ENCODE results near the gene CCDC178.
"Not testable (repeated sequence)": the region's sequence is repeated elsewhere in the genome, so short reads cannot be mapped to it uniquely, and the experiment has no call there.

The CCDC178 gene

GRCh38 chr18:32983721-32984120, 456.8 kb downstream of the CCDC178 start:
- DNase-seq (ENCODE audit: low read depth): no peak

DNA sequence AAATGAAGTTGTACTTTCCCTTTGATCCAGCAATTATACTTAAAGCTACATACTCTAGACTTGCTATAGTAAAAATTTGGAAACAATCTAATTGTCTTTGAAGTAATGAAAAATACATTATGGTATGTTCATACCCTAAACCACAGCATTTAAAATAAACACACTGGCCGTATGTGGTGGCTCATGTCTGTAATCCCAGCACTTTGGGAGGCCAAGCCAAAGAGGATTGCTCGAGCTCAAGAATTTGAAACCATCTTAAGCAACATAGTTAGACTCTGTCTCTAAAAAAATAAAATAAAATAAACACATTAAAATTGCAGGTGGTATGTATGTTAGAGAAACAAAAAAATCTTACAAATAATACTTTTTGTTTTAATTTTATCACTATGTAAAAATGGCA, 459.6 kb downstream of the CCDC178 start:
- no peak for DNase-seq (ENCODE audit: low read depth)

- DNase-seq (ENCODE audit: low read depth): no peak
Observed at GRCh38 chr18:32975501-32975900, 465.0 kb downstream of the CCDC178 start.

- DNase-seq (ENCODE audit: low read depth): no peak
Observed at GRCh38 chr18:32975163-32975436, 465.4 kb downstream of the CCDC178 start.

- no peak for DNase-seq (ENCODE audit: low read depth)
Observed at GRCh38 chr18:32974421-32975162, 465.9 kb downstream of the CCDC178 start.

DNA sequence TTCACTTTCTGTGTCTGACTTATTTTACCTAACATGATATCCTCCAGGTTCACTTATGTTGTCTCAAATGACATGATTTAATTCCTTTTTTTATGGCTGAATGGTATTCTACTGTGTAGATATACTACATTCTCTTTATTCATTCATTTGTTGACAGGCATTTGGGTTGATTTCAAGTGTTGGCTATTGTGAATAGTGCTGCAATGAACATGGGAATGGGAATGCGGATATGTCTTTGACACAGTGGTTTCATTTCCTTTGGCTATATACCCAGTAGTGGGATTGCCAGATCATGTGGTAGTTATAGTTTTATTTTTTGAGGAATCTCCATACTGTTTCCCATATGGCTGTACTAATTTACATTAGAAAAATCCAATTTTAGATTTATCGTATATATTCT, 472.3 kb downstream of the CCDC178 start:
- DNase-seq (ENCODE audit: low read depth): no peak

DNA sequence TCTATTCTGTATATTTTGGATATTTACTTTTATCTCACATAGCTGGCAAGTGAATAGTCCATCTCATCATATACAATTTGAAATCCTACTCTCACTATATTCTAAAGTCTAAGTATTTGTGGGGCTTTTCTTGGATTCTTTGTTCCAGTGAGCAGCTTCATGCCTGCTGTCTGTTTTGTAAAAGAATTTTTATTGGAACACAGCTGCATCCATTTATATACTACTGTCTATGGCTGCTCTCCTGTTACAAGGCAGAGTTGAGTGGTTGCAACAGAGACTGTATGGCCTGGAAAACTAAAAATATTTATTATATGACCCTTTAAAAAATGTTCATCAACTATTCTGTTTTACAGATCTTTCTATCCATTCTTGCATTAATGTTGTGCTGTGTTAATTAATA, 474.4 kb downstream of the CCDC178 start:
- DNase-seq (ENCODE audit: low read depth): no peak

DNA sequence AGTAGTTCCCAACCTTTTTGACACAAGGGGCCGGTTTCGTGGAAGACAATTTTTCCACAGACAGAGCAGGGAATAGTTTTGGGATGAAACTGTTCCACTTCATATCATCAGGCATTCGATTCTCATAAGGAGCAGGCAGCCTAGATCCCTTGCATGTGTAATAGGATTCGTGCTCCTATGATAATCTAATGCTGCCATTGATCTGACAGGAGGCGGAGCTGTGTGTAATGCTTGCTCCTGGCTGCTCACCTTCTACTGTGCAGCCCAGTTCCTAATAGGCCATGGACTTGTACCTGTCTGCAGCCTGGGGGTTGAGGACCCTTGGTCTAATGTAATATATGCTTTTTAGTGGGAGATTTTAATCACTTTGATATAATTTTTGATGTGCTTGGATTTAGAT, 479.0 kb downstream of the CCDC178 start:
- DNase-seq (ENCODE audit: low read depth): no peak

- no peak for DNase-seq (ENCODE audit: low read depth)
Observed at GRCh38 chr18:32958746-32959145, 481.8 kb downstream of the CCDC178 start.

DNA sequence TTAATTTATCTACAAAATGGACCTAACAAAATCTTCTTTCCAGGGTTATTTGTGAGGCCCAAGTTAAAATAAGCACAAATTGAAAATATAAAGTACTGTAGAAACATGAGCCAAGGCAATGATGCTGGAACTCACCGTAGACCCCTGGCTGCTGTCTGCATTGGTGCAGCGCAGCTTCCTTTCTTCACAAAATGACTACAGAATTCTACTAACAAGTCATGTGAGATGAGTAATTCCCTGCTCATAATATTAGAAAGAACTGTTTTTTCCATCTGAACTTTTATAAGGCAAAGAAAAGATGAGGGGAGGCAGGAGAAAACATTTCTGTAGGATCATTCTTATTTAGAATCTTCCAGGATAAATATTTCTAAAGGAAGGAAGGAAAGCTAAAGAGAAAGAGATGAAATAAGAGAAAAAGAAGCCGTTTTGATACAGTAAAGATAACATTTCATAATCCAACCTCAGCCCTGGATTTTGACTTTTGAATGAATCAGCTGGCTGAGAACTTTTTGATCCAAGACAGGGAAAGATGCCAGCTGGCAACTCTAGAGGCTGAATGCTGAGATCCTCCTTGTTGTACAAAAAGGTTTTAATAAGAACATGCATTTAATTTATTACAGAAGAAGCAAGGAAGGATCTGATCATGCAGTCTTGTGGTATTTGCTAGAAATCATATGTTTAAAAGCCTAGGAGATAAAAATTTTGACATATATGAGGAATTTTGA, 483.8 kb downstream of the CCDC178 start:
- no peak for DNase-seq (ENCODE audit: low read depth)

GRCh38 chr18:32952318-32952717, 488.2 kb downstream of the CCDC178 start:
- DNase-seq (ENCODE audit: low read depth): not testable (repeated sequence)

- no peak for DNase-seq (ENCODE audit: low read depth)
Observed at GRCh38 chr18:32937597-32937996, 502.9 kb downstream of the CCDC178 start.

GRCh38 chr18:32937066-32937465, 503.5 kb downstream of the CCDC178 start:
- DNase-seq (ENCODE audit: low read depth): no peak

GRCh38 chr18:32934201-32934600, 506.3 kb downstream of the CCDC178 start:
- no peak for DNase-seq (ENCODE audit: low read depth)

DNA sequence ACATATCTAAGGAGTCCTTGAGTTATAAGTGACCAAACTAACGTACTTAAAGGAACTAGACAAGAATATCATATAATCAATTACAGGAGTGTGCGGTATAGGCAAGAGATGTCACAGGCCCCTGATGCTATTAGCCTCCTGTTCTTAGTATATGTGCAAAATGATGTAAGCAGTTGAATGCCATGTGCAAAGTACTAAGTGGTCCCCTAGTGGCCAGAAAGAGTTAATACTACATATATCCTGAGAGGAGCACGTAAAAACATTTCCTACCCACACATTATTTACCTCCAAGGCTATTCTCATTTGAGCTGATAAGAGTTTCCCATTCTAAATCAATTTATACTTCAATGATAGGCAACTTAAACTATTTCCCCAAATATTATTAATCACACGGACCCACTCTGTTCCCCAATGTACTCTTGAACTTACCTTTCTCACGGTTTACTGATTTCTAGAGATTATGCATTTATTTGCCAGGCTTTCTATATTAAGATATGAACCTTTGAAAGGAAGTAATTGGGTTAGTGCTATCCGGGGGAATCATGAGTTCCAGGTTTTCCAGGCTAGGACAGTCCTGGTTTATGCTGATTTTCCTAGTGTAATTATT, 509.7 kb downstream of the CCDC178 start:
- no peak for DNase-seq (ENCODE audit: low read depth)

- no peak for DNase-seq (ENCODE audit: low read depth)
Observed at GRCh38 chr18:32929213-32929612, 511.3 kb downstream of the CCDC178 start.

DNA sequence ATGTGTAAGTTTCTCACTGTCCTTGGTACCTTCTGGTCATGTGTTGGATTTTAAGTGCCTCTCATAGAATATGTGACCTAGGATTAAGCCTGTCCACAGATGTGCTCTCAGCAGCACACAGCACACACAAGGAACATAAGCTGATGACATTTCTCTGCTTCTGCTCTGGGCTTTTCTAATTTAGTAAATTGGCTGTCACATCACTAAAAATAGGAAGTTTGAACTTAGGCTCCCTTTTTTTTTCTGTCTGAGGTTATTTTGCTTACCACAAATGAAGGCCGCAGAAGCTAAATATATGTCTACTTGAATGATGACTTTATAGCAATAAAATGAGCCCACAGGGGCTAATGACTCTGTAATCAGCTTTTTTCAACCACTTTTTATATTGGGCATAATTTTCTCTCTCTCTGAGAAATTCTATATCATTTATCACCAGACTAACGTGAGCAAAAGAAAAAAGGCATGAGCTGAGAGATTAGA, 517.5 kb downstream of the CCDC178 start:
- DNase-seq (ENCODE audit: low read depth): no peak

- peak; percentile 2 for DNase-seq (ENCODE audit: low read depth)
Observed at GRCh38 chr18:32920796-32921787, 519.4 kb downstream of the CCDC178 start.

DNA sequence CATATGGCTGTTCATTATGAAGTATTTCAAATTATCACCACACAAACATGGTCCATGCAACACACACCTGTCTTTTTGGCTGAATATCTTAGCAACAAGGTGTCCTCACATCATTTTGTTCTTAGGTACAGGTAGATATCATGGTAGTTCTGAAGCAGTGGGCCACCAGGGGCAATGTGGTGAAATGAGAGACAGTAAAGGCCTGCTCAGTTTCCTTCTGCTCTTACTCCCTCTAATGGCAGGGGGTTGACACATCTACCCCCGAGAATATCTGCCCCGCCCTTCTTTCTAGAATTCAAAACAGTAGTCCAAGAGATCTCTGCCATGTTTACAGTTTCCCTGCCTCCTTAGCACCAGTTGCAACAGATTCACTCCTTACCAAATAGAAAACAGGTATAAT, 520.7 kb downstream of the CCDC178 start:
- DNase-seq (ENCODE audit: low read depth): no peak

- DNase-seq (ENCODE audit: low read depth): no peak
Observed at GRCh38 chr18:32918692-32919250, 521.8 kb downstream of the CCDC178 start.

DNA sequence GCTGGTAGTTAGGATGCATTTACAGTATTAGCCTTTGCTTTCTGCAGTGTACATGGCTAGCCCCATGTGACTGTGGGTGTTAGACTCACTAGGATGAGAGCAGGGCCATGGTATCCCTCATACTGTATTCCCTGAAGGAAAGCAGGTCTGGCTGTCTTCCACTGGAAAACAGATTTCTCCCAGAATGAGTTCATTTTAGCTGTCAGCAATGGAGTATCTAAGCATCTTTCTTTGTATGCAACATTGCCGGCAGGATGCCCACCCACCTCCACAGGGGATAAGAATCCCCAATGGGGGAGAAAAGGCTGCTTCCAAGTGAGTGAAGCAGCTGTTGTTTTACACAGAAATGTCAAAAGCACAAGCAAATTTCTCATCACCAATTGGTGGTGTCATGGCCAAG, 525.0 kb downstream of the CCDC178 start:
- DNase-seq (ENCODE audit: low read depth): no peak
